GM13976 (cell line): ENCODE results near the gene CCDC142.

ENCODE experiments used
- DNase-seq: peaks from one replicate; pipeline ENCODE4 v3.0.0; 2012; ENCODE audit warnings: low spot score
- in situ Hi-C: fragments of 300-500 bp; cut with MboI; formaldehyde crosslinking; loops from one replicate; pipeline ENCODE4 v1.12.0; 2022; ENCODE audit warnings: low sequenced_read_pairs, mixed read lengths, inconsistent platforms; ENCODE audit not compliant: unreplicated experiment
- TF ChIP-seq, protein P1 (sequence below): IDR thresholded peaks from 2 replicates; pipeline ENCODE4 v1.5.1; 2012; ENCODE audit warnings: borderline replicate concordance, mild to moderate bottlenecking; ENCODE audit not compliant: insufficient read depth; ENCODE audit errors: extremely low read depth, missing control alignments, control extremely low read depth

The CCDC142 gene

DNA sequence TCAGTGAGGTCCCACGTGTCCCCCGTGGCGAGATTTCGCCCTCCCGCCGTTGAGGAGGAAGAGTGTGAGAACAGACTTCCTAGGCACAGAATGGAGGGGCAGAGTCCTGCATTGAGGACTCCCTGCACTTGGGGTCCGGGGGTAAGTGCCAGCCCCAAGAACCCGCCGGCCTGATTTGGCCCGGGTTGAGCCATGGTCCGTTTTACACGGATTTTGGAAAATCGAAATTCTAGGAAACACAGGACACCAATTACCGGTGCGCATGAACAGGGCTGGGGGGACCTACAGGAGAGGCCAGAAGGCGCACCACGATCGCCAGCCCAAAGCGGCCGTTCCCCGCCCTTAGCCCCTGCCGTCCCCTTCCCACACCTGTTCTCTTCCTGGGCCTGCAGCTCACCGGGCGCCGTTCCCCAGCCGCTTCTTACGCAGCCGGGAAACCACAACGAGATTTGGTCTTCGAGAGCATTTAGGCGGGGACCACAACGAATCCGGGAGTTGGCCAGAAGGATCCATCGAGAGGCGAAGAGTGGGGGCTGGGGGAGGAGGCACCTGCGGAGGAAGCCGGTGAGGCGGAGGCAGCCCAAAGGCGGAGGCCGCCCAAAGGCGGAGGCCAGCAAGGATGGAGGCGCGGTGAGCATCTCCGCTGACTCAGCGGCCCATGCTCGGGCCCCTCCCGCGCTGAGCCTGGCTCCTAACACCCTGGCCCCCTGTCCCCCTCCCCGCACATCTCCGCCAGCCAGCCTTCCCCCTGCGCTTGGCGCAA, 31.0 kb upstream of the CCDC142 start:
- no peak for DNase-seq
- TF ChIP-seq, protein P1, sequence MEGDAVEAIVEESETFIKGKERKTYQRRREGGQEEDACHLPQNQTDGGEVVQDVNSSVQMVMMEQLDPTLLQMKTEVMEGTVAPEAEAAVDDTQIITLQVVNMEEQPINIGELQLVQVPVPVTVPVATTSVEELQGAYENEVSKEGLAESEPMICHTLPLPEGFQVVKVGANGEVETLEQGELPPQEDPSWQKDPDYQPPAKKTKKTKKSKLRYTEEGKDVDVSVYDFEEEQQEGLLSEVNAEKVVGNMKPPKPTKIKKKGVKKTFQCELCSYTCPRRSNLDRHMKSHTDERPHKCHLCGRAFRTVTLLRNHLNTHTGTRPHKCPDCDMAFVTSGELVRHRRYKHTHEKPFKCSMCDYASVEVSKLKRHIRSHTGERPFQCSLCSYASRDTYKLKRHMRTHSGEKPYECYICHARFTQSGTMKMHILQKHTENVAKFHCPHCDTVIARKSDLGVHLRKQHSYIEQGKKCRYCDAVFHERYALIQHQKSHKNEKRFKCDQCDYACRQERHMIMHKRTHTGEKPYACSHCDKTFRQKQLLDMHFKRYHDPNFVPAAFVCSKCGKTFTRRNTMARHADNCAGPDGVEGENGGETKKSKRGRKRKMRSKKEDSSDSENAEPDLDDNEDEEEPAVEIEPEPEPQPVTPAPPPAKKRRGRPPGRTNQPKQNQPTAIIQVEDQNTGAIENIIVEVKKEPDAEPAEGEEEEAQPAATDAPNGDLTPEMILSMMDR = no peak
- in situ Hi-C loops = no loop called here

DNA sequence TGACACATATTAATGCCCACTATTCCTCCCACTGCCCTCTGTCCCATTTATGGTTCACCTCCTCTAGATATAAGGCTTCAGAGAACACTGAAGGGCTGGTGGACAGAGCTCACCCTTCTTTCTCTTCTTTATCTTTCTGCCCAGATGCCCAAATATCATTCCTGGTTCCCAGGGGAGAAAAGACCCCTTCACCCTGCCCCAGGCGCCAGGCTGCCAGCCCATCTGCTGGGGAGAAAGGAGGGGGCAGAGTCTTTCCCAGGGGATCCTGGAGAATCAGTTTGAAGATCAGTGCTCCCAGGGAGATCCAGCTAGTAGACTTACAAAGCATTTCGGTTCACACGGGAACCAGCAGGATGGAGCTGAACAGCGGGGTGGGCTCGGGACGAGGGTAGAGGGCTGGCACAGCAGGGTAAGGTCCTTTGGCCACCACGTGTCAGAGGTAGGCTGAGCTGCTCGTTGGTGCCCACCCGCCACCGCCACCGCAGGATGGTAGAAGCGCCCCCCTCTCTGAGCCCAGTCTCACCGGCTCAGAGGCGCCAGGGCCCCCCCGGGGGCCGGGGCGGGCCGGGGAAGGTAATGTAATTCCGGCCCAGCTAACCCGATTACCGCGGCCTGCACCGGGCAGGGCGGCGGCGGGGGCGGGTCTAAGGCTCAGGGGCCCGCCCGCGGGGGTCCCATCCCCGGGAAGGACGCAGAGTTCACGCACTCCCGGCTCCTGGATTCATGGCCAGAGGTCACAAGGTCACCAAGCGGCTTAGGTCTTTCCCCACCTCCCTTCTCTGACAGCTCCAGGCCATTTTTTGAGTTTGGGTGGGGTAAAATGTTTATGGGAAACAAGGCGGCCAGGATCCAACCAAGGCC, 30.2 kb upstream of the CCDC142 start:
- no peak for DNase-seq
- in situ Hi-C loops = no loop called here
- TF ChIP-seq, protein P1 = no peak

DNA sequence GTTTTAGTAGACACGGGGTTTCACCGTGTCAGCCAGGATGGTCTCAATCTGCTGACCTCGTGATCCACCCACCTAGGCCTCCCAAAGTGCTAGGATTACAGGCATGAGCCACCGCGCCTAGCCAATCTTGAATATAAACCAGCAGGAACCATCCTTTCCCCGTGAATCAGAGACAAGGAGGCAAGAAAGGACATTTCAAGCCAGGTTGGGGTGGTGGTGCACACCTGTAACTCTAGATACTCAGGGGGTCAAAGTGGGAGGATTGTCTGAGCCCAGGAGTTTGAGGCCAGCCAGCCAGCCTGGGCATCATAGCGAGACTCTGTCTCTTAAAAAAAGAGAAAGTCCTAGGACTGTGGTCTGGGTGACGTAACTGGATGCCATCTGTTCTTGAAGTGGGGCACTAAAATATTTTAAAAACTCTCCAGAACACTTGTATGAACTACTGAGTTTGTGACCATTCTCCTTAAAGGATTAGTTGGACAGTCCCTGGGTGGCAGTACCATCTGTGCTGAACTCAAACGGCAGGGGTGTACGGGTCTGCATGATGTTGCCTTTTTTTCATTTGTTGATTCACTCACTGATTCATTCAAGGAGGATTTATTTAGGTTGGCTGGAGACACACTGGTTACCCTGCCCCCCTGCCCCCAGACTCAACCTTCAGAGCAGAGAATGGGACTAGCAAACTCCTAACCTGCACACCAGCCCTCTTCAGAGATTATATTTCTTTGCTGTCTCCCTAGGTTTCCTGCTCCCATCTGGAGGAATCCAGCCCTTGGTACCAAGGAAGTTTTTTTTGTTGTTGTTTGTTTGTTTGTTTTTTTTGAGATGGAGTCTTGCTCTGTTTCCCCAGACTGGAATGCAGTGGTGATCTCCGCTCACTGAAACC, 28.5 kb upstream of the CCDC142 start:
- in situ Hi-C loops = no loop called here
- TF ChIP-seq, protein P1 = no peak
- no peak for DNase-seq

DNA sequence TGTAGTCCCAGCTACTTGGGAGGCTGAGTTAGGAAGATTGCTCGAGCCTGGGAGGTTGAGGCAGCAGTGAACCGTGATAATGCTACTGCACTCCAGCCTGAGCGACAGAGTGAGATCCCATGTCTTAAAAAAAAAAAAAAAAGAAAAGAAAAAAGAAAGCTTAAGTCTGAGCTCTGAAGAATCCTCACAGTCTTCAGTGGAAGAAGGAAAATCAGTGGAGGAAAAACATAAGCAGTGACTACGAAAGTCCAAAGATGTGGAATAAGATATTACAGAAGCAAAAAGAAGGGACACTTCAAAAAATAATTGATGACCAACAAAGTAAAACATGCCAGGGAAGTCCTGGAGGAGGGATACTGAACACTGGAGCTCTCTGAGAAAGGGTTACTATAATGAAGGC, 27.5 kb upstream of the CCDC142 start:
- no peak for DNase-seq
- TF ChIP-seq, protein P1 = no peak
- in situ Hi-C loops = no loop called here

DNA sequence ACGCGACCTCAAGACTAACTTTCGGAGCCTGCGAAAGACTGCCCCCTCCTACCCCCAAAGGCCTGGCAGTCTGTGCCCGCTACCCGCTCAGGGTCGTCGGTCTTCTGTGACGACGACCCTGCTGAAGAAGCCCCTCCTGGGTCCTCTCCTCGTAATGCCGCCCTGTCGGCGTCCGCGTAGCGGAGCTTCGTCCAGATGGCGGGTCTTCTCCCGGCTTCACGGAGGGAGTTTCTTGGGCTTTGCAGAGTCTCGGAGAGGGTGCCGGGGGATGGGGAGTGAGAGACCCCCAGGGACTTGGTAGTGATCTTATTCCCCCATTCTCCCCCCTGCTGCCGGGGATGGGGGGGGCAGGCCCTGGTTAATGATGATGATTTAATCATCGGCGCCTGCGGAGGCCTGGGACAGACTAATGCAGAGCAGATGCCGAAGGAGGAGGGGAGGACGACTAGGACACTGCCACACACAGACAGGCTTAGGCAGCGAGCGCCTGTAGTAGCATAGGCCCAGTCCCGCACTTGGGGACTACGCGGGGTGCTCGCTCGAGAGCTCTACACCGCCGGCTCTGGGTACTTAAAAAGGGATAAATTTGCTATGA, 25.2 kb upstream of the CCDC142 start:
- in situ Hi-C loops = no loop called here
- TF ChIP-seq, protein P1 = peak; percentile 14
- peak; percentile 54 for DNase-seq
